Smooth muscle cell of the brain vasculature (primary cell): ENCODE measurements around the gene CDO1.
"Not testable (repeated sequence)": the region's sequence is repeated elsewhere in the genome, so short reads cannot be mapped to it uniquely, and the experiment has no call there.

Experiments used
- DNase-seq: peaks from one replicate; pipeline ENCODE4 v3.0.0-alpha.2; 2012; ENCODE audit warnings: low read depth, low spot score

CDO1 gene

DNA sequence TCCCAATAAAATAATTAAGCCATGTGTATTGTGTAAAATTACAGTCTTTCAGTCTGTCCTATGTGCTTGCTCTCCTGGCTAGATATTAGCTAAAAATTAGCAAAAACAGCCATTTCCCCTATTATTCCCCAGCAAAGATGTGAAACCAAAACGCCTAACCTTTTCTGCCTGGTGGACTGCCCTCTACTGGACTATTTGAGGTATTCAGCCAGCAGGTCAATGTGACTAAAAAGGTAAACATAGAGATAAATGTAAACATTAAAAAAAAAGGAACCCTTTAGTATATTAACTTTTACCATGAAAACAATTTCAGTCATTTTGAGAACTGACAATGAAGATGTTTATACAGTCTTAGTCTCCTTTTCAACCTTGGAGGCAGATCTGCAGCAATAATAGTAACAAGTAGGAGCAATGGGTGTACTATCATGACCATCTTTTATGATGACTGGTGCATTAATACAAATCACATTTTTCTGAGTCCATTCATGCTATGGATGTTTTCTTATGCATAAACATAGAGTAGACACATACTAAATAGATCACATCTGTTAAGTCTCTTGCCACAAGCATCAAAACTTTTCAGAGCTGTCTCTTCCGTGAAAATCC lies 14.8 kb upstream of the CDO1 start:
- DNase-seq, result no peak

GRCh38 chr5:115829913-115830312 lies 13.5 kb upstream of the CDO1 start:
- DNase-seq, result no peak

- DNase-seq, result no peak
Observed at GRCh38 chr5:115825948-115826347, 9.5 kb upstream of the CDO1 start.

- DNase-seq, result not testable (repeated sequence)
Observed at GRCh38 chr5:115824983-115825382, 8.5 kb upstream of the CDO1 start.

DNA sequence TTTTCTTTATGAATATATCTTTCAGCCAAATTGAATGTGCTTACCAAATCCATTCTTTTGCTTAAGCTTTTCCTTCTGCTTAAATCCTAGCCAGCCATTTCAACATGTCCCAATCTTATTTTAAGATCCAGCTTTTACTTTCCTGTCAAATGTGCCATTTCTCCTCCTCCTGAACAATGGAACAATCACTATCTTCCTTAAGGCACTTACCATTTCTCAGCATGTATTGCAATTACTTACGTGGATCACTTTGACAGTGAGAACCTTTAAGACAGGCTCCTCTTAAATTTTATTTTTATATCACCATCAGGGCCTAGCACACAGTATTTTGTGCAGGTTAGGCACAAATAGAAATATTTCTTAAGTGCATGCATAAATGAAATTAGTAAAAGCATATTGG lies 4.4 kb upstream of the CDO1 start:
- no peak for DNase-seq

DNA sequence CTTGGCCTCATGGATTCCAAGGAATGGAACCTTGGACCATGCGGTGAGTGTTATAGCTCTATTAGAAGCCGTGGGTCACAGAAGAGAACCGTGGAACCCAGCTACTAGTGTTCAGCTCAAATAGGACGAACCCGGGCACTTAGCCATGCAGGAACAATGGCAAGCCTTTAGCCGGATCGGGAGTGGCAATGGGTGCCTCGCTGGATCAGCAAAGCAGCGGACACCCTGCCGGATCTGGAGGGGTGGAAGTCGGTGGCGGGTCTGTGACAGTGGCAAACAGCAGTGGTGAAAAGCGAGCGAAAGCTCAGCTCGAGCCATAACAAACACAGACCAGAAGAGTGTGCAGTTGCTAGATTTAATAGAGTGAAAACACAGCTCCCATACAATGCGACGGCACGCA lies 2.4 kb upstream of the CDO1 start:
- no peak for DNase-seq

- no peak for DNase-seq
Observed at GRCh38 chr5:115817386-115817785, 927 bp upstream of the CDO1 start.

DNA sequence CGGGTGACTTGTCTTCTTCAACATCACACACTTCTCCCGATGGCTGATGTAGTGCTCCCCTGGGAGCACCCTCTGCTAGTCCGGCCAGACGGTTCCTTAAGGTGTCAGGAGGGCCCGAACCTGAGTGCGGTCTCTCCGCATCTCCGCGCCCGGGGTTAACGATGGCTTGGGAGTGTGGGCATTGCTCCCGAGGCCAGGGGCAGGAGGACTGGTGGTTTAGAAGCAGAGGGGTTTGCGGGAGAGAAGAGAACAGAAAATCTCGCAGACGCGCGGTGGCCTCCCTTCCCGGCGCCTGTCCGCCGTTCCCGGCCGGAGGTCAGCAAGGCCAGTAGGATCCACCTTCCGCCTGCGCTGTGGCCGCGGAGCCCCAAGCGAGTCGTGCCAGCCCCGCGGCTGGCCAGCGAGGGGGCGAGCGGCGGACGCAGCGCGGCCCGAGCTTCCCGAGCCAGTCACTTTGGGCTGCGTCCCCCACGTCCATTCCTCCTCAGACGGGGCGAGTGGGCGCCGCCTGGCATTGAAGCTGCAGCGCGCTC lies 700 bp downstream of the CDO1 start:
- DNase-seq, result no peak

- DNase-seq, result no peak
Observed at GRCh38 chr5:115815006-115815692, 1.3 kb downstream of the CDO1 start.

DNA sequence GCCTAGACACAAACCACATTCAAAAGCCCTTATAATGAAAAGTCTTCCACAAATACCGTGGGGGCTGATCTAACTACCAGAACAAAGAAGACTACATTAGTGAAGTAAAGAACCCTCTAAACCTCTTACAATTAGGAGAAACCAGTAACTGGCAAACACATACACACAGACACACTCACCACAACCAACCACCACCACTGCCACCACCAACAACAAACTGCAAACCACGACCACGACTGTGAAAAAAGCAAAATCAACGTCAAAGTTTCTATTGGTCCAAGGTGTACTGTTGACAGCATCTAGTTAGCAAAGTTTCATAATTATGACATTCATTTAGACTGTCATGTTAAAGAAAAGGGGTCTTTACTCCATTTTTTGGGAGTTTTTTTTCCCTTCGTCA lies 2.7 kb downstream of the CDO1 start:
- no peak for DNase-seq

- DNase-seq, result no peak
Observed at GRCh38 chr5:115812372-115812771, 4.1 kb downstream of the CDO1 start.

- no peak for DNase-seq
Observed at GRCh38 chr5:115811406-115811805, 5.1 kb downstream of the CDO1 start.

GRCh38 chr5:115810761-115811160 lies 5.7 kb downstream of the CDO1 start:
- no peak for DNase-seq

DNA sequence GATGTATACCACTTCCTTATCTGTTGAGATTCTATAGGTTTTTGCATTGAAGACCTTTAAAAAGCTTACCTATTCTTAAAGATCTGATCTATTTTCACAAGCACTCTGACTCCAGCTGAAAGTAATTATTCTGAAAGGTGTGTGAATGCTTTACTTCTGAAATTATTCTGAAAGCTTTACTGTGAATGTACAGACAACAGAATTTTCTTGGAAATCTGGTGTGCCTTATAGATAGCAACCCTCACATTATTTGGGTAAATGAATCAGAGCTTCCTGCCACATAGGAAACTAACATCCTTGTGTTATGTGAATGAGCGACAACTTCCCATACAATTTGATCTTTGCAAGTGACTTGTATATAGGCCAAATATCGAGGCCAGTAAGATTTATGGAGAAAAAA lies 6.5 kb downstream of the CDO1 start:
- DNase-seq, result no peak

- DNase-seq, result not testable (repeated sequence)
Observed at GRCh38 chr5:115808066-115808465, 8.4 kb downstream of the CDO1 start.

GRCh38 chr5:115807654-115808052 lies 8.8 kb downstream of the CDO1 start:
- no peak for DNase-seq

DNA sequence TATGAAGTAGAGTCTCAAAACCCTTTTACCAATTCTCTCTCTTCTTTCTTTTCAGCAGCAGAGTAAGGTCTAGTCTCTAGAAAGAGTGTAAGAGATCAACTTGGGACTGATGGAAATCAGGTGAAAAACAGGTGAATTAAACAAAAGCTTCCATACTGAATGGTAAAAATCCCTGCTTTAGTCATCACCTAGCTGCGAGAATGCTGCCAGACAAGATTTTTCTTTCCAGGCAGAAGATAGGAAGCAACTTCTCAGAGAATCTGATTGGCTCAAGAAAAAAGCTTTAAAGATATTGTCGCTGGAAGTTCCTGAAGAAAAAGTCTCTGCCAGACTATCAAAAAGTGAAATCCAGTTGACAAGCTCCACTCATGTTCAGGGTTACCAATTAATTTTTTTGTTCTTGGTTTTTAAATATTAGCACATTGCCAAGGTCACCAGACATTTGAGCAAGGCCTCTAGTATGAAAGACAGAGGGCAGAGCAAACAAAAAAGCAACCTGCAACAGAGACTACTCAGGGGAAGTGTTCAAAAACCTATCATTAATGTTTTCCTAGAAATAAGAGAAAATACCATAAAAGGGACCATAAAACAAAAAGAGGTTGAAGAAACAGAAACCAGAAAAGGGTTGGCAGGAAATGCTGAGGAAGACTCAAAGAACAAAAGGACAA lies 9.3 kb downstream of the CDO1 start:
- no peak for DNase-seq

- DNase-seq, result no peak
Observed at GRCh38 chr5:115801984-115802383, 14.5 kb downstream of the CDO1 start.

DNA sequence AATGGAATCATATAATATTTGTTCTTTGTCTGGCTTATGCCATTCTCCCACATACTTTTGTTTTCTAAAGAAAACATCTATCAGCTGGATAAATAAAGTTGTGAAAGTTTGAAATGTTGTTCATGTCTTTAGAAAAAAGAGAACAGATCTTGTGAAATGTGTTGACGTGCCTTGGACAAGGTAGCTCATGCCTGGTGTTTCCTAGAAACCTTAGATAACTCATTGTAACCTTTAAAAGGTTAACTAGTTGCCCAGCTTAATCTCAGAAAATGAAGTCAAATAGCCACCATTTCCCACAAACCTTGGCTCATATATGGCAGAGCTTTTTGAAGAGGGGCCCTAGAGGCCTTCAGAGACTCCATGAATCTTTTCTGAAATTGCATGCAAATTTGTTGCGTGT lies 15.3 kb downstream of the CDO1 start:
- no peak for DNase-seq

- no peak for DNase-seq
Observed at GRCh38 chr5:115800108-115800507, 16.4 kb downstream of the CDO1 start.

DNA sequence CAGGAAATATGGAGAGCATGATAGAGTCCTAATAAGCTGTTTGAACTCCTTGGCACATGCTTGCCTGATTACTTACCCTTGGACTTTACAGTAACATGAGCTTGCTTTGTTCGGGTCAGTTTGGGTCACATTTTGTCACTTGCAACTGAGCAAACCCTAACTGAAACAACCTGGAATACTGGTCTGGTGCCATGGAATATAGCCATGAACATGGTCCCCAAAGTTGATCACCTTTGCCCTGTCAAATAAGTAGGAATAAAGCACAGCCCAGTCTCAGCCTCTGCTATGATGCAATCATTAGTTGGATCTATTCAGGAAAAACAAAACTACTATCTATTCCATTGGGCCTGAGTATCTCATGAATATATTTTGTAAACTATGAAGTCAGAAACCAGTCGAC lies 18.2 kb downstream of the CDO1 start:
- DNase-seq, result no peak

DNA sequence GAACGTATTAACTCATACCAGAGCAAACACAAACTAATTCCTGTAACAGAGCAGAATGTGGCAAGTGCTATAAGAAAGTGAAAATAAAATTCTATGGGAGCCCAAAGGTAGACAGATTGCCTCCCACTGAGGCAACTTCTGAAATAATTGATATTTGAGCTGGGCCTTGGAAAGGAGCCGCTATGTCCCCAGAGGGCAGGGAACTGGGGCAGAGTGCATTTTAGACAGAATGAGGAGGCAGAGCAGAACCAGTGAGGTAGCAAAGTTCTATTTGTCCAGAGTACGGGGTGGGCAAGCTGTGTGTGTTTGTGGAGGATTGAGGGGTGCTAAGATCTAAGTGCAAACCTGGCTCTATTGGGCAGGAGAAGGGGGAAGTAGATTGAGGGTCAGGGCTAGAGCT lies 19.8 kb downstream of the CDO1 start:
- DNase-seq, result no peak

DNA sequence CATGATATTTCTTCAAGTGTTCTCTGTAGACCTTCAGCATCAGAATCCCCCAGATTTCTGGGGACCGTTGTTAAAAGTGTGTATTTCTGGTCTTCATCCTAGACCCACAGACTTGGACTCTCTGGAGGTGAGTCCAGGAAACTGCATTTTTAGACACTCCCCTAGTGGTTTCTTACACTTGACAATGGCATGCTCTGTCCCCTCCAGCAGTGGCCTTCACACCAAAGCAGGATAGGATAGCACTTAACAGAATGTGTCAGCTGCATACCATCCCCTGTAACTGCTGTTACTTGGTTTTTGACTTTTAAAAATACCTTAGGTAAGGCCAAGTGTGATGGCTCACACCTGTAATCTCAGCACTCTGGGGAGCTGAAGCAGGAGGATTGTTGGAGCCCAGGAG lies 20.8 kb downstream of the CDO1 start:
- DNase-seq, result no peak
